HEK293 (cell line): ENCODE data around the gene LHX4.

ENCODE experiments used
- CTCF ChIA-PET: fragments of 350-600 bp; formaldehyde crosslinking; extraction: SDS; loops from one replicate; lab custom pipeline; 2021; ENCODE audit warnings: antibody characterized with exemption; lab: Yijun Ruan, JAX
- POLR2A ChIA-PET: fragments of 300-600 bp; formaldehyde crosslinking; extraction: SDS; loops from one replicate; lab custom pipeline; 2020; ENCODE audit warnings: antibody characterized with exemption, inconsistent platforms; lab: Yijun Ruan, JAX
- H3K27ac ChIP-seq: fragments of 200-500 bp; sonication (Bioruptor generic); 2 replicates; pipeline ENCODE4 v1.5.1; 2014; ENCODE audit warnings: low read depth, low read length, control low read depth, inconsistent platforms; ENCODE audit errors: extremely low read depth
- H3K36me3 ChIP-seq, 2 experiments: fragments of 200-500 bp in 1 of 2; sonication (Bioruptor generic) in 1 of 2; 1 replicate in 1 of 2; 2 replicates in 1 of 2; pipeline ENCODE4 v1.5.1; 2014 to 2017; ENCODE audit warnings: inconsistent platforms in 2 of 2, low read length in 2 of 2; ENCODE audit not compliant: control insufficient read depth in 2 of 2, insufficient read depth in 1 of 2
- H3K4me1 ChIP-seq: fragments of 200-500 bp; sonication (Bioruptor generic); 2 replicates; pipeline ENCODE4 v1.5.1; 2014; ENCODE audit warnings: mild to moderate bottlenecking, low read length, inconsistent platforms; ENCODE audit not compliant: control insufficient read depth, insufficient read depth
- H3K4me3 ChIP-seq: 2 replicates; pipeline ENCODE4 v1.5.1; 2011; ENCODE audit warnings: low read depth, mild to moderate bottlenecking, control low read depth, low read length, moderate library complexity
- H3K9me3 ChIP-seq: fragments of 200-500 bp; sonication (Bioruptor generic); 2 replicates; pipeline ENCODE4 v1.5.1; 2014; ENCODE audit warnings: low read depth, low read length, inconsistent platforms; ENCODE audit not compliant: control insufficient read depth, insufficient read depth
- GLIS1 ChIP-seq: fragments of 450-650 bp; formaldehyde crosslinking; IDR thresholded peaks from 2 replicates; pipeline ENCODE4 v1.5.1; 2016; ENCODE audit warnings: missing biosample characterization, missing genetic modification characterization
- HOXC10 ChIP-seq: sonication (generic); formaldehyde crosslinking; IDR thresholded peaks from 2 replicates; pipeline ENCODE4 v1.8.1; 2023; ENCODE audit warnings: mild to moderate bottlenecking, missing genetic modification reagents
- KLF1 ChIP-seq: fragments of 450-650 bp; formaldehyde crosslinking; IDR thresholded peaks from 2 replicates; pipeline ENCODE4 v1.5.1; 2016; ENCODE audit warnings: missing biosample characterization, missing genetic modification characterization
- KLF8 ChIP-seq: fragments of 450-650 bp; formaldehyde crosslinking; IDR thresholded peaks from 2 replicates; pipeline ENCODE4 v1.5.1; 2016; ENCODE audit warnings: missing biosample characterization, missing genetic modification characterization
- OSR2 ChIP-seq: fragments of 450-650 bp; formaldehyde crosslinking; IDR thresholded peaks from 2 replicates; pipeline ENCODE4 v1.5.1; 2016; ENCODE audit warnings: missing biosample characterization, missing genetic modification characterization
- REPIN1 ChIP-seq: fragments of 450-650 bp; formaldehyde crosslinking; IDR thresholded peaks from 2 replicates; pipeline ENCODE4 v1.5.1; 2017; ENCODE audit warnings: missing biosample characterization, missing genetic modification characterization, low read depth
- SALL2 ChIP-seq: fragments of 450-650 bp; formaldehyde crosslinking; IDR thresholded peaks from 2 replicates; pipeline ENCODE4 v1.5.0; 2017; ENCODE audit warnings: missing biosample characterization, mild to moderate bottlenecking, missing genetic modification characterization, borderline replicate concordance
- SP3 ChIP-seq: fragments of 450-650 bp; formaldehyde crosslinking; IDR thresholded peaks from 2 replicates; pipeline ENCODE4 v1.5.1; 2016; ENCODE audit warnings: missing biosample characterization, missing genetic modification characterization
- WT1 ChIP-seq: fragments of 450-650 bp; formaldehyde crosslinking; IDR thresholded peaks from 2 replicates; pipeline ENCODE4 v1.5.1; 2016; ENCODE audit warnings: missing biosample characterization, missing genetic modification characterization
- ZFHX2 ChIP-seq: fragments of 450-650 bp; formaldehyde crosslinking; conservative IDR thresholded peaks from 2 replicates; pipeline ENCODE4 v1.5.1; 2016; ENCODE audit warnings: missing biosample characterization, missing genetic modification characterization
- ZFP37 ChIP-seq: fragments of 450-650 bp; formaldehyde crosslinking; IDR thresholded peaks from 2 replicates; pipeline ENCODE4 v1.5.1; 2016; ENCODE audit warnings: missing biosample characterization, missing genetic modification characterization
- ZIC2 ChIP-seq: fragments of 450-650 bp; formaldehyde crosslinking; IDR thresholded peaks from 2 replicates; pipeline ENCODE4 v1.5.1; 2016; ENCODE audit warnings: missing biosample characterization, missing genetic modification characterization
- ZNF214 ChIP-seq: fragments of 450-650 bp; formaldehyde crosslinking; IDR thresholded peaks from 2 replicates; pipeline ENCODE4 v1.5.1; 2017; ENCODE audit warnings: missing biosample characterization, mild to moderate bottlenecking, missing genetic modification characterization, borderline replicate concordance
- ZNF311 ChIP-seq: fragments of 450-650 bp; formaldehyde crosslinking; IDR thresholded peaks from 2 replicates; pipeline ENCODE4 v1.5.1; 2017; ENCODE audit warnings: missing biosample characterization, missing genetic modification characterization, borderline replicate concordance
- ZNF341 ChIP-seq: fragments of 450-650 bp; formaldehyde crosslinking; IDR thresholded peaks from 2 replicates; pipeline ENCODE4; 2016; ENCODE audit warnings: low read depth, missing biosample characterization, missing genetic modification characterization
- ZNF423 ChIP-seq: fragments of 450-650 bp; formaldehyde crosslinking; IDR thresholded peaks from 2 replicates; pipeline ENCODE4 v1.5.1; 2016; ENCODE audit warnings: missing biosample characterization, missing genetic modification characterization
- ZNF426 ChIP-seq: fragments of 450-650 bp; formaldehyde crosslinking; IDR thresholded peaks from 2 replicates; pipeline ENCODE4 v1.5.1; 2017; ENCODE audit warnings: missing biosample characterization, missing genetic modification characterization, mild to moderate bottlenecking, inconsistent platforms, moderate library complexity
- ZNF529 ChIP-seq: fragments of 450-650 bp; formaldehyde crosslinking; IDR thresholded peaks from 2 replicates; pipeline ENCODE4 v1.5.1; 2017; ENCODE audit warnings: missing genetic modification characterization, missing biosample characterization; ENCODE audit not compliant: insufficient replicate concordance
- ZNF548 ChIP-seq: fragments of 450-650 bp; formaldehyde crosslinking; IDR thresholded peaks from 2 replicates; pipeline ENCODE4 v1.5.1; 2016; ENCODE audit warnings: missing biosample characterization, missing genetic modification characterization
- ZNF600 ChIP-seq: fragments of 450-650 bp; formaldehyde crosslinking; IDR thresholded peaks from 2 replicates; pipeline ENCODE4 v1.5.1; 2016; ENCODE audit warnings: missing biosample characterization, missing genetic modification characterization
- ZNF670 ChIP-seq: fragments of 450-650 bp; formaldehyde crosslinking; IDR thresholded peaks from 2 replicates; pipeline ENCODE4 v1.5.1; 2016; ENCODE audit warnings: missing biosample characterization, missing genetic modification characterization, low read depth
- ZNF747 ChIP-seq: fragments of 450-650 bp; formaldehyde crosslinking; IDR thresholded peaks from 2 replicates; pipeline ENCODE4 v1.5.1; 2016; ENCODE audit warnings: missing biosample characterization, missing genetic modification characterization
- TF ChIP-seq, protein P1 (sequence below): sonication (generic); formaldehyde crosslinking; IDR thresholded peaks from 2 replicates; pipeline ENCODE4 v1.8.1; 2022; ENCODE audit warnings: mild to moderate bottlenecking, moderate library complexity, missing genetic modification reagents
- TF ChIP-seq, protein P2 (sequence below): fragments of 450-650 bp; formaldehyde crosslinking; IDR thresholded peaks from 2 replicates; pipeline ENCODE4 v1.5.1; 2016; ENCODE audit warnings: missing biosample characterization, missing genetic modification characterization
- TF ChIP-seq, protein P3 (sequence below): fragments of 450-650 bp; formaldehyde crosslinking; IDR thresholded peaks from 2 replicates; pipeline ENCODE4 v1.5.1; 2017; ENCODE audit warnings: missing biosample characterization, missing genetic modification characterization

The LHX4 gene

DNA sequence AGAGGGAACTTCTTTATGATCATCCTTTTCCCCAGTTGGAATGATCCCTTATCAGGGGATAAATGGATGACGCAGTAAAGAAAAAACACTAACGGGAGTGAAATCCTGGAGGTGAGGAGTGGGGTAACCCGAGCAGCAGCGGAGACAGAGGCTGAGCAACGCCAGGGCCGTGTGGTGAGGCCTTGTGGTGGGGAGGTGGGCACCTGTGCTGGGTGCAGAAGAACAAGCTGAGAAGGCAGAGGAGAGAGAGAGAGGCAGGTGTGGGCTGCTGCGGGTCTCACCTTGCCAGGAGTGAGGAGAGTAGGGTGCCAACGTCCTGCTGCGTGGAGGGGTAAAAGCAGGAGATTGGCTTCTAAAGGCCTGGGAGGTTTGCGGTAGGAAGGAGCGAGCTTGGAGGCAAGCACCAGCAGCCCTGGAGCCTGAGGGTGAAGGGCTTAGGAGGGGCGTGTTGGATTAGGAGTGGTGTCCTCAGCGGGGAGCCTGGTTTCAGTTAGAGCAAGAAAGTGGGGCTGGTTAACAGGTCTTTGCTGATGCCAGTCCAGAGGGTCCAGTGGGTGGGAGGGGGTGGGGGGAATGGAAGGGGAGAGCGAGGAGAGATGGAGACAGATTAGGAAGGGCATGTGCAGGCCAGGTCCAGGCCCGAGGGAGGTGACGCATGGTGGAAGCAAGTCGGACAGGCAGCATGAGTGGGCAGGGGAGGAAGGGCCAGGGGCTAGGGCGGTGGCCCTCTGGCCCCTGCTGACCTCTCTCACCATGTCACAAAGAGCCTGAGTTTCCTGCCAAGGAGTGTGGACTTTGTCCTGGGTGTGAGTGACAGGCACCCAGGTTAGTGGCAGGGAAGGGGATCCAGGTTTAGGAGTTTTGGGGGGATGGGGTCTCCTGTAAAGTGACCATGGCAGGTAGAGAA, 36.7 kb upstream of the LHX4 start:
- no peaks in the 10 kb centered on the region for H3K9me3 ChIP-seq
- no peak overlapping the region for H3K27ac ChIP-seq
- ChIA-PET CTCF (interaction anchor here (0.8 kb wide), 1 partner anchor 12 kb away, joined by 3 read pairs; no protein-coding TSS in a partner anchor), POLR2A (no interaction called here)
- H3K36me3 ChIP-seq: peaks cover 0 to 28% of the 10 kb centered on the region in 2 experiments; a peak in 1 of 3 replicates
- H3K4me3 ChIP-seq: no peak overlapping the region
- no peaks in the 10 kb centered on the region for H3K4me1 ChIP-seq
- TF ChIP-seq ZNF670 (tag by site-specific recombination) (no peak), ZNF311 (tag by site-specific recombination) (no peak), ZFP37 (tag by site-specific recombination) (no peak), ZNF747 (tag by site-specific recombination) (no peak), HOXC10 (CRISPR knock-in tag) (no peak), KLF8 (tag by site-specific recombination) (no peak), ZNF548 (tag by site-specific recombination) (no peak), ZNF426 (tag by site-specific recombination) (no peak), ZFHX2 (no peak), OSR2 (tag by site-specific recombination) (no peak), ZNF529 (tag by site-specific recombination) (no peak)
- TF ChIP-seq, protein P1, sequence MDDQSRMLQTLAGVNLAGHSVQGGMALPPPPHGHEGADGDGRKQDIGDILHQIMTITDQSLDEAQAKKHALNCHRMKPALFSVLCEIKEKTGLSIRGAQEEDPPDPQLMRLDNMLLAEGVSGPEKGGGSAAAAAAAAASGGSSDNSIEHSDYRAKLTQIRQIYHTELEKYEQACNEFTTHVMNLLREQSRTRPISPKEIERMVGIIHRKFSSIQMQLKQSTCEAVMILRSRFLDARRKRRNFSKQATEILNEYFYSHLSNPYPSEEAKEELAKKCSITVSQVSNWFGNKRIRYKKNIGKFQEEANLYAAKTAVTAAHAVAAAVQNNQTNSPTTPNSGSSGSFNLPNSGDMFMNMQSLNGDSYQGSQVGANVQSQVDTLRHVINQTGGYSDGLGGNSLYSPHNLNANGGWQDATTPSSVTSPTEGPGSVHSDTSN (CRISPR knock-in tag): no peak

DNA sequence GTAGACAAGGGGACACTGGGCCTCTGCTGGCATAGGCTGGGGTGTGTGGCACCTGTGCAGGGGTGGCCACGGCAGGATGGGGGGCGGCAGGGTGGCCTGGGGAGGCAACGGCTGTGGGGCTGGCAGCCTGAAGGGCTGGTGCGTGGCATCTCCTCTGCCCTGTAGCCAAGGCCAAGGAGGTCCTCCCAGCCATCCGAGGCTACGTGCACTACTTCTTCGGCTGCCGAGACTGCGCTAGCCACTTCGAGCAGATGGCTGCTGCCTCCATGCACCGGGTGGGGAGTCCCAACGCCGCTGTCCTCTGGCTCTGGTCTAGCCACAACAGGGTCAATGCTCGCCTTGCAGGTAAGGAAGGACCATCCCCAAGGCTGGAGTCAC, 36.0 kb upstream of the LHX4 start:
- TF ChIP-seq ZNF214 (tag by site-specific recombination): no peak
- no peaks in the 10 kb centered on the region for H3K4me1 ChIP-seq
- peaks cover 0 to 28% of the 10 kb centered on the region in 2 experiments; a peak in 1 of 3 replicates for H3K36me3 ChIP-seq
- POLR2A ChIA-PET: no interaction called here
- CTCF ChIA-PET: no interaction called here
- no peak overlapping the region for H3K27ac ChIP-seq
- no peaks in the 10 kb centered on the region for H3K9me3 ChIP-seq
- no peak overlapping the region for H3K4me3 ChIP-seq

DNA sequence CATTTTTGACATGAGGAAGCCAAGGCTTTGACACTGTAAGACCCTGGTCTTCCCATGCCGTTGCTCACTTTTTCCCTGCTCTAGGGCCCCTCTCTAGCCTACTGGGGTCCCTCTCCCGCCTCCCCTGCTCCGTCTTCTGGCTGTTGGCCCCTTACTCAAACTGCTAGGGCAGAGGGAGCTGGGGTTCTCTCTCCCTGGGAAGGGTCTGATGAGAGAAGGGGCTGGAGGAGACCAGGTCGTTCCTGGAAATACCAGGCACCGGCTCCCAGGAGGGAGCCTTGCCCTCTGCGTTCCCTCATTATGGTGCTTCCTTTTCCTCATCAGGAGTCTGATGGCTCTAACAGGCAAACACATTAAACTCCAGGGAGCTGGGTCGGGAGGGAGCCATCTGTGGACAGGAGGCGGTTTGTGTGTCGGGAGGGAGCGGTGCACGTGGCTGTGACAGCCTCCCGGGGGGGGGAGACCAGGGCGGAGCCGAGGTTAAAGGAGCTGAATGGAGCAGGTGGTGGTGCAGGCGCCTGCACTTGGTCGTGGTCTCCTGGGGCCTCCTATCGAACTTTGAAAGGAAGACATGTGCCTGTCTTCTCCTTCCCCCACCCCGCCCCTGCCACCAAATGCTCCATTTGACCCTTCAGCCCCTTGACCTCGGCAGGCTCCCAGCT, 35.4 kb upstream of the LHX4 start:
- no peak overlapping the region for H3K4me3 ChIP-seq
- ChIA-PET CTCF (interaction anchor here (0.6 to 2.7 kb wide), 2 partner anchors 59 to 221 kb away, joined by 3 to 12 read pairs; no protein-coding TSS in a partner anchor), POLR2A (no interaction called here)
- H3K9me3 ChIP-seq: no peaks in the 10 kb centered on the region
- H3K27ac ChIP-seq: no peak overlapping the region
- H3K4me1 ChIP-seq: no peaks in the 10 kb centered on the region
- peak; percentile 100 for TF ChIP-seq ZIC2 (tag by site-specific recombination)
- TF ChIP-seq OSR2 (tag by site-specific recombination): peak; percentile 66; the same call in 1 of the 2 replicates
- TF ChIP-seq, protein P2, sequence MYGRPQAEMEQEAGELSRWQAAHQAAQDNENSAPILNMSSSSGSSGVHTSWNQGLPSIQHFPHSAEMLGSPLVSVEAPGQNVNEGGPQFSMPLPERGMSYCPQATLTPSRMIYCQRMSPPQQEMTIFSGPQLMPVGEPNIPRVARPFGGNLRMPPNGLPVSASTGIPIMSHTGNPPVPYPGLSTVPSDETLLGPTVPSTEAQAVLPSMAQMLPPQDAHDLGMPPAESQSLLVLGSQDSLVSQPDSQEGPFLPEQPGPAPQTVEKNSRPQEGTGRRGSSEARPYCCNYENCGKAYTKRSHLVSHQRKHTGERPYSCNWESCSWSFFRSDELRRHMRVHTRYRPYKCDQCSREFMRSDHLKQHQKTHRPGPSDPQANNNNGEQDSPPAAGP: peak; percentile 62; the same call in 1 of the 2 replicates
- peak; percentile 79 for TF ChIP-seq WT1 (tag by site-specific recombination)
- TF ChIP-seq, protein P3, sequence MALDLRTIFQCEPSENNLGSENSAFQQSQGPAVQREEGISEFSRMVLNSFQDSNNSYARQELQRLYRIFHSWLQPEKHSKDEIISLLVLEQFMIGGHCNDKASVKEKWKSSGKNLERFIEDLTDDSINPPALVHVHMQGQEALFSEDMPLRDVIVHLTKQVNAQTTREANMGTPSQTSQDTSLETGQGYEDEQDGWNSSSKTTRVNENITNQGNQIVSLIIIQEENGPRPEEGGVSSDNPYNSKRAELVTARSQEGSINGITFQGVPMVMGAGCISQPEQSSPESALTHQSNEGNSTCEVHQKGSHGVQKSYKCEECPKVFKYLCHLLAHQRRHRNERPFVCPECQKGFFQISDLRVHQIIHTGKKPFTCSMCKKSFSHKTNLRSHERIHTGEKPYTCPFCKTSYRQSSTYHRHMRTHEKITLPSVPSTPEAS (tag by site-specific recombination): no peak
- no peak for TF ChIP-seq SALL2
- no peak for TF ChIP-seq SP3 (tag by site-specific recombination)
- peak; percentile 75 for TF ChIP-seq ZNF423 (tag by site-specific recombination)
- no peak for TF ChIP-seq REPIN1 (tag by site-specific recombination)
- TF ChIP-seq ZNF600 (tag by site-specific recombination): peak; percentile 52
- peak; percentile 50 for TF ChIP-seq GLIS1 (tag by site-specific recombination)
- peak; percentile 93 for TF ChIP-seq ZNF341
- peak; percentile 73 for TF ChIP-seq KLF1 (tag by site-specific recombination)
- peaks cover 0 to 25% of the 10 kb centered on the region in 2 experiments; a peak in 1 of 3 replicates for H3K36me3 ChIP-seq
